Ishikawa (cell line): ENCODE results near the gene CFAP20DC.

Source experiments
- CEBPB ChIP-seq: IDR thresholded peaks from 2 replicates; pipeline ENCODE4 v1.6.1; 2012
- CREB1 ChIP-seq: IDR thresholded peaks from 2 replicates; pipeline ENCODE4 v1.6.1; 2012; ENCODE audit warnings: low read depth
- EGR1 ChIP-seq: IDR thresholded peaks from 2 replicates; pipeline ENCODE4 v1.6.1; 2012
- EP300 ChIP-seq: IDR thresholded peaks from 2 replicates; pipeline ENCODE4 v1.6.1; 2012; ENCODE audit warnings: borderline replicate concordance
- FOXM1 ChIP-seq: IDR thresholded peaks from 2 replicates; pipeline ENCODE4 v1.6.1; 2012; ENCODE audit warnings: low read depth, borderline replicate concordance
- MAX ChIP-seq: IDR thresholded peaks from 2 replicates; pipeline ENCODE4 v1.6.1; 2012
- NFIC ChIP-seq: IDR thresholded peaks from 2 replicates; pipeline ENCODE4 v1.6.1; 2012
- RAD21 ChIP-seq: IDR thresholded peaks from 2 replicates; pipeline ENCODE4 v1.6.1; 2012; ENCODE audit warnings: low read depth
- REST ChIP-seq: IDR thresholded peaks from 2 replicates; pipeline ENCODE4 v1.6.1; 2012; ENCODE audit warnings: low read depth, mild to moderate bottlenecking
- TAF1 ChIP-seq: IDR thresholded peaks from 2 replicates; pipeline ENCODE4 v1.6.1; 2012; ENCODE audit warnings: low read depth, mild to moderate bottlenecking
- TCF12 ChIP-seq: IDR thresholded peaks from 2 replicates; pipeline ENCODE4 v1.6.1; 2012; ENCODE audit warnings: low read depth
- TEAD4 ChIP-seq: IDR thresholded peaks from 2 replicates; pipeline ENCODE4 v1.6.1; 2012
- YY1 ChIP-seq: IDR thresholded peaks from 2 replicates; pipeline ENCODE4 v1.6.1; 2012; ENCODE audit warnings: low read depth
- ZBTB7A ChIP-seq: IDR thresholded peaks from 2 replicates; pipeline ENCODE4 v1.6.1; 2012; ENCODE audit warnings: low read depth
- TF ChIP-seq, protein P1 (sequence below): IDR thresholded peaks from 2 replicates; pipeline ENCODE4 v1.6.1; 2012

CFAP20DC gene

GRCh38 chr3:58783845-58784244 is 266.0 kb downstream of the CFAP20DC start:
- TF ChIP-seq EGR1 (no peak), MAX (no peak), TEAD4 (no peak), TCF12 (no peak), CEBPB (no peak), NFIC (no peak), YY1 (no peak), RAD21 (no peak), CREB1 (no peak), ZBTB7A (no peak), FOXM1 (no peak), EP300 (no peak), TAF1 (no peak)
- TF ChIP-seq, protein P1, sequence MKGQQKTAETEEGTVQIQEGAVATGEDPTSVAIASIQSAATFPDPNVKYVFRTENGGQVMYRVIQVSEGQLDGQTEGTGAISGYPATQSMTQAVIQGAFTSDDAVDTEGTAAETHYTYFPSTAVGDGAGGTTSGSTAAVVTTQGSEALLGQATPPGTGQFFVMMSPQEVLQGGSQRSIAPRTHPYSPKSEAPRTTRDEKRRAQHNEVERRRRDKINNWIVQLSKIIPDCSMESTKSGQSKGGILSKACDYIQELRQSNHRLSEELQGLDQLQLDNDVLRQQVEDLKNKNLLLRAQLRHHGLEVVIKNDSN, result no peak

DNA sequence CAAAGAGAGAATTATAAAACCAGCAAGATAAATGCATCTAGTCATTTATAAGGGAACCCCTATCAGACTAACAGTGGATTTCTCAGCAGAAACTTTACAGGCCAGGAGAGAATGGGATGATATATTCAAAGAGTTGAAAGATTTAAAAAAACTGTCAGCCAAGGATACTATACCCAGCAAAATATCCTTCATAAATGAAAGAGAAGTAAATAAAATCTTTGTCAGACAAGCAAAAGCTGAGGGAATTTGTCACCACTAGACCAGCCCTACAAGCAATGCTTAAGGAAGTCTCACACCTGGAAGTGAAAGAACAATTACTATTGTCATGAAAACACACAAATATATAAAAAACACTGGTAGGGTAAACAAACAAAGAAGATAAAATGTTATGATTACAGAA is 269.9 kb downstream of the CFAP20DC start:
- TF ChIP-seq CREB1 (no peak), CEBPB (no peak), ZBTB7A (no peak), REST (no peak), TEAD4 (no peak)

GRCh38 chr3:58776231-58776630 is 273.6 kb downstream of the CFAP20DC start:
- TF ChIP-seq CREB1 (no peak), YY1 (no peak), CEBPB (no peak), NFIC (no peak), RAD21 (no peak), TEAD4 (no peak), FOXM1 (no peak), ZBTB7A (no peak), REST (no peak), EP300 (no peak), EGR1 (no peak), MAX (no peak), TAF1 (no peak), TCF12 (no peak)
- TF ChIP-seq, protein P1, result no peak

DNA sequence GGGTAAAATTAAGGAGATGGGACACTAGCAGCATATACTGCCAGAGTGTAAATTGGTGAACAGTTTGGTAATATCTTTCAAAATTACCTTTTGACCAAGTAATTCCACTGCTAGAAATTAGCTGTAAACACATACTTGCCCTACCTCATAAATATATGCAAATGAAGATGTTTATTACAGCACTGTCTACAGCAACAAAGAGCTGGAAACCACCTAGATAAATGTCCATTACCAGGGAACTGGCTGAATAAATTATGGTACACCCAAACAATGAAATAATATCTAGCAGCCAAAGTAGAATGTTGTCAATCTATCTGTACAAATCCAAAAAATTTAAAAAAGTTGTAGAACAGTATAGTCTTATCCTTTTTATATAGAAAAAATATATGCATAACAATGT is 277.4 kb downstream of the CFAP20DC start:
- TF ChIP-seq FOXM1 (no peak), TAF1 (no peak), TCF12 (no peak), NFIC (no peak), EP300 (no peak), EGR1 (no peak), ZBTB7A (no peak)

GRCh38 chr3:58769065-58769464 is 280.8 kb downstream of the CFAP20DC start:
- TF ChIP-seq REST (no peak), TCF12 (no peak), NFIC (no peak), CEBPB (no peak), TEAD4 (no peak), EGR1 (no peak), TAF1 (no peak), YY1 (no peak), ZBTB7A (no peak), MAX (no peak), RAD21 (no peak), CREB1 (no peak), FOXM1 (no peak), EP300 (no peak)
- TF ChIP-seq, protein P1, result no peak
